PFSK-1 (cell line): ENCODE measurements around the gene ADAMTS17.

Experiments used
- FOXP2 ChIP-seq: optimal IDR thresholded peaks from 2 replicates; pipeline ENCODE3; 2011; ENCODE audit warnings: borderline replicate concordance, control low read depth, inconsistent platforms; ENCODE audit not compliant: insufficient read depth; ENCODE audit errors: extremely low read length, extremely low read depth
- POLR2AphosphoS5 ChIP-seq: IDR thresholded peaks from 2 replicates; pipeline ENCODE4 v1.6.1; 2012; ENCODE audit warnings: low read depth, mild to moderate bottlenecking, control low read depth, low read length, moderate library complexity
- SIN3A ChIP-seq: IDR thresholded peaks from 2 replicates; pipeline ENCODE4 v1.6.1; 2012; ENCODE audit warnings: mild to moderate bottlenecking, low read length, moderate library complexity, borderline replicate concordance; ENCODE audit not compliant: insufficient read depth
- TAF1 ChIP-seq: IDR thresholded peaks from 2 replicates; pipeline ENCODE4 v1.6.1; 2012; ENCODE audit warnings: low read length, control low read depth, borderline replicate concordance; ENCODE audit not compliant: insufficient read depth
- TF ChIP-seq, protein P1 (sequence below), 2 experiments: IDR thresholded peaks; 2 replicates each; pipeline versions ENCODE4 v1.6.1 to v1.8.0; 2011 to 2012; ENCODE audit warnings: low read depth in 2 of 2, low read length in 2 of 2, control low read depth in 1 of 2, inconsistent platforms in 1 of 2, mild to moderate bottlenecking in 1 of 2, moderate library complexity in 1 of 2; ENCODE audit not compliant: insufficient read depth in 1 of 2

Gene ADAMTS17

GRCh38 chr15:100061944-100062343 lies 279.8 kb downstream of the ADAMTS17 start:
- no peak for TF ChIP-seq POLR2AphosphoS5
- no peak for TF ChIP-seq FOXP2
- TF ChIP-seq, protein P1, sequence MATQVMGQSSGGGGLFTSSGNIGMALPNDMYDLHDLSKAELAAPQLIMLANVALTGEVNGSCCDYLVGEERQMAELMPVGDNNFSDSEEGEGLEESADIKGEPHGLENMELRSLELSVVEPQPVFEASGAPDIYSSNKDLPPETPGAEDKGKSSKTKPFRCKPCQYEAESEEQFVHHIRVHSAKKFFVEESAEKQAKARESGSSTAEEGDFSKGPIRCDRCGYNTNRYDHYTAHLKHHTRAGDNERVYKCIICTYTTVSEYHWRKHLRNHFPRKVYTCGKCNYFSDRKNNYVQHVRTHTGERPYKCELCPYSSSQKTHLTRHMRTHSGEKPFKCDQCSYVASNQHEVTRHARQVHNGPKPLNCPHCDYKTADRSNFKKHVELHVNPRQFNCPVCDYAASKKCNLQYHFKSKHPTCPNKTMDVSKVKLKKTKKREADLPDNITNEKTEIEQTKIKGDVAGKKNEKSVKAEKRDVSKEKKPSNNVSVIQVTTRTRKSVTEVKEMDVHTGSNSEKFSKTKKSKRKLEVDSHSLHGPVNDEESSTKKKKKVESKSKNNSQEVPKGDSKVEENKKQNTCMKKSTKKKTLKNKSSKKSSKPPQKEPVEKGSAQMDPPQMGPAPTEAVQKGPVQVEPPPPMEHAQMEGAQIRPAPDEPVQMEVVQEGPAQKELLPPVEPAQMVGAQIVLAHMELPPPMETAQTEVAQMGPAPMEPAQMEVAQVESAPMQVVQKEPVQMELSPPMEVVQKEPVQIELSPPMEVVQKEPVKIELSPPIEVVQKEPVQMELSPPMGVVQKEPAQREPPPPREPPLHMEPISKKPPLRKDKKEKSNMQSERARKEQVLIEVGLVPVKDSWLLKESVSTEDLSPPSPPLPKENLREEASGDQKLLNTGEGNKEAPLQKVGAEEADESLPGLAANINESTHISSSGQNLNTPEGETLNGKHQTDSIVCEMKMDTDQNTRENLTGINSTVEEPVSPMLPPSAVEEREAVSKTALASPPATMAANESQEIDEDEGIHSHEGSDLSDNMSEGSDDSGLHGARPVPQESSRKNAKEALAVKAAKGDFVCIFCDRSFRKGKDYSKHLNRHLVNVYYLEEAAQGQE (IDR thresholded peaks at IDR 0.05; ENCODE audit: insufficient read depth in 1 of 2, low read depth in 2 of 2, low read length in 2 of 2), result no peak
- no peak for TF ChIP-seq TAF1
- no peak for TF ChIP-seq SIN3A

DNA sequence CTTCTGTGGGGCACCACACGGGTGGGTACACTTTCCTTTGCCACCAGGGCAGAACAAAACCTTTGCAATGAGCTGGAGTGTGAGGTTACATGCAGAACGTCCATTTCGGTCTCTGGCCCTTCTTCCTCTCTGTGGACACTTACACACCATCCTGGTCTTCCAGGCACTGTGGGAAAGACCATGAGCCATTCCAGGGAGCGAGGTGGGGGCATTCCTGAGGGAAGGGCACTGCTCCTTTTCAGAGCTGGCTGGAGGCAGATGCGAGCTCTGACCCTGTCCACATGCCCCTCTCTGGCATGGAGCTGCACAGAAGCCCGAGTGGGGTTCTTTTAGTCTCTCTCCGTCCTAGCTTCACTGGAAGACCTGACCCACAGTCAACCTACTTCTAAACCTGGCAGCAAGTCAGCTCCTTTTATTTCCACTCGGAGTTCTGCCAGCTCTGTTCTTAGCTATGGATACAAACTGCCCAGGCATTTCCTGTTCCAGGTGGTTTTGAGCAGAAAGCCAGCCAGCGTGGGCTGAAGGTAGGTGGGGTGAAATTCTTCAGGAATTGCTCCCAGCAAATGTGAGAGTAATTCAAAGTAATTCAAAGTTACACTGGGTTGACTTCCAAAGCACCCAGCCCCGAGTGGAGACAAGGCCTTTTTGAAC lies 281.4 kb downstream of the ADAMTS17 start:
- TF ChIP-seq, protein P1 (IDR thresholded peaks at IDR 0.05; ENCODE audit: insufficient read depth in 1 of 2, low read depth in 2 of 2, low read length in 2 of 2), result no peak
- TF ChIP-seq POLR2AphosphoS5 (no peak), SIN3A (no peak), FOXP2 (no peak), TAF1 (no peak)

DNA sequence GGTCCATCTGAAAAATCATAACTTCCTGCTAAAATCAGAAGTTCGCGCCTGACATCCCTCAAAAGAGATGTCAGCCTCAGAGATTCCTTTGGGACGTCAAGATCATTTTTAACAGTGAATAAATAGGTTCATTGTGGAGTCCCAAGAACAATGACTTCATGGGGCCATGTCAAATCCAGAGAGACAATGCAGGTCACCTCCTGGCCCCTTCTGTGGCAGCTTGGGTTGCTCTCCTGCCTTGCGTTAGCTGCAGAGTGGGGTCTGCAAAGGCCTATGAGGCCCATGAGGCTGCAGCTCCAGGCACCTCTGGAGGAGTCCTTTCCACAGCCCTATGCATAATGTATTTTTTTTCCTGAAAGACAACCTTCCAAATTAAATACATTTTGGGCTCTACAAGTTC lies 282.3 kb downstream of the ADAMTS17 start:
- TF ChIP-seq SIN3A, result no peak
- no peak for TF ChIP-seq POLR2AphosphoS5
- TF ChIP-seq, protein P1 (IDR thresholded peaks at IDR 0.05; ENCODE audit: insufficient read depth in 1 of 2, low read depth in 2 of 2, low read length in 2 of 2), result no peak
- TF ChIP-seq TAF1, result no peak
- TF ChIP-seq FOXP2, result no peak

GRCh38 chr15:100059094-100059493 lies 282.7 kb downstream of the ADAMTS17 start:
- TF ChIP-seq SIN3A, result no peak
- no peak for TF ChIP-seq POLR2AphosphoS5
- TF ChIP-seq FOXP2, result no peak
- TF ChIP-seq, protein P1 (IDR thresholded peaks at IDR 0.05; ENCODE audit: insufficient read depth in 1 of 2, low read depth in 2 of 2, low read length in 2 of 2), result no peak
- no peak for TF ChIP-seq TAF1

GRCh38 chr15:100058458-100058857 lies 283.3 kb downstream of the ADAMTS17 start:
- no peak for TF ChIP-seq TAF1
- TF ChIP-seq FOXP2, result no peak
- TF ChIP-seq POLR2AphosphoS5, result no peak
- TF ChIP-seq, protein P1 (IDR thresholded peaks at IDR 0.05; ENCODE audit: insufficient read depth in 1 of 2, low read depth in 2 of 2, low read length in 2 of 2), result no peak
- TF ChIP-seq SIN3A, result no peak
